Measurements from ENCODE around the gene RBM20. TPM values are rescaled to one million over a fixed set of nuclear protein-coding genes. Genes with fewer than 3 reads are reported as not detected.
"Not testable (repeated sequence)": the region's sequence is repeated elsewhere in the genome, so short reads cannot be mapped to it uniquely, and the experiment has no call there.

The RBM20 gene
- polyA plus RNA-seq, 1 experiment, result 0.11 TPM

DNA sequence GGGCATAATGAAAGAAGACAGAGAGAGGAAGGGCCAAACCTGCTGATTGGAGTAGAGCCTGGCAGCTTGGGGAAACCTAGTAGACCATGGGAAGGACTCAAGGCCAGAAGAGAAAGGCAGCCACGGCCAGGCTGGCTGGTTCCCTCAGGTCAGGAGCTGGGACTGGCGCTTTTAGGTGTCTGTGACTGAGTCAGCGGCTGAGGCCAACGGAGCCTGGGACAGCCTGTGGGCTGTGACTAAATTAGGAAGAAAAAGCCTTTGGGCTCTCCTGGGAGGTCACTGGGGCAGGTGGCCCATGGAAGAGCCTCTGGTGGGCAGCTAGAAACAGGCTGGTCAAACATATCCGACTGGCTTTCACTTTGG, 118.7 kb downstream of the RBM20 start:
- Histone ChIP-seq H3K4me3 (ENCODE audit: low read depth, low read length) (no peak overlapping the region), H3K27me3 (ENCODE audit: control insufficient read depth, insufficient read depth, low read length) (peaks cover 11% of the 10 kb centered on the region), H3K27ac (ENCODE audit: low read depth, low read length) (no peak overlapping the region), H3K9me3 (ENCODE audit: control insufficient read depth, insufficient read depth, low read length) (no peaks in the 10 kb centered on the region)
- ChIA-PET CTCF (no interaction called here), POLR2A (no interaction called here)
- DNase-seq (ENCODE audit: low read depth, low spot score), result no peak
- TF ChIP-seq, protein P1, sequence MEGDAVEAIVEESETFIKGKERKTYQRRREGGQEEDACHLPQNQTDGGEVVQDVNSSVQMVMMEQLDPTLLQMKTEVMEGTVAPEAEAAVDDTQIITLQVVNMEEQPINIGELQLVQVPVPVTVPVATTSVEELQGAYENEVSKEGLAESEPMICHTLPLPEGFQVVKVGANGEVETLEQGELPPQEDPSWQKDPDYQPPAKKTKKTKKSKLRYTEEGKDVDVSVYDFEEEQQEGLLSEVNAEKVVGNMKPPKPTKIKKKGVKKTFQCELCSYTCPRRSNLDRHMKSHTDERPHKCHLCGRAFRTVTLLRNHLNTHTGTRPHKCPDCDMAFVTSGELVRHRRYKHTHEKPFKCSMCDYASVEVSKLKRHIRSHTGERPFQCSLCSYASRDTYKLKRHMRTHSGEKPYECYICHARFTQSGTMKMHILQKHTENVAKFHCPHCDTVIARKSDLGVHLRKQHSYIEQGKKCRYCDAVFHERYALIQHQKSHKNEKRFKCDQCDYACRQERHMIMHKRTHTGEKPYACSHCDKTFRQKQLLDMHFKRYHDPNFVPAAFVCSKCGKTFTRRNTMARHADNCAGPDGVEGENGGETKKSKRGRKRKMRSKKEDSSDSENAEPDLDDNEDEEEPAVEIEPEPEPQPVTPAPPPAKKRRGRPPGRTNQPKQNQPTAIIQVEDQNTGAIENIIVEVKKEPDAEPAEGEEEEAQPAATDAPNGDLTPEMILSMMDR (IDR thresholded peaks at IDR 0.05; ENCODE audit: low read depth, low read length), result no peak

- Histone ChIP-seq H3K9me3 (ENCODE audit: control insufficient read depth, insufficient read depth, low read length) (no peaks in the 10 kb centered on the region), H3K27me3 (ENCODE audit: control insufficient read depth, insufficient read depth, low read length) (peaks cover 13% of the 10 kb centered on the region), H3K4me3 (ENCODE audit: low read depth, low read length) (no peak overlapping the region), H3K27ac (ENCODE audit: low read depth, low read length) (no peak overlapping the region)
- POLR2A ChIA-PET, result no interaction called here
- TF ChIP-seq, protein P1 (IDR thresholded peaks at IDR 0.05; ENCODE audit: low read depth, low read length), result no peak
- CTCF ChIA-PET, result interaction anchor here (0.9 kb wide), 1 partner anchor 16 kb away, joined by 4 read pairs; no protein-coding TSS in a partner anchor
- DNase-seq (ENCODE audit: low read depth, low spot score), result no peak
Measured at GRCh38 chr10:110764378-110764777, 120.2 kb downstream of the RBM20 start.

GRCh38 chr10:110764793-110765512, 120.8 kb downstream of the RBM20 start:
- Histone ChIP-seq H3K27me3 (ENCODE audit: control insufficient read depth, insufficient read depth, low read length) (peaks cover 17% of the 10 kb centered on the region), H3K27ac (ENCODE audit: low read depth, low read length) (no peak overlapping the region), H3K9me3 (ENCODE audit: control insufficient read depth, insufficient read depth, low read length) (no peaks in the 10 kb centered on the region), H3K4me3 (ENCODE audit: low read depth, low read length) (no peak overlapping the region)
- POLR2A ChIA-PET, result no interaction called here
- TF ChIP-seq, protein P1 (IDR thresholded peaks at IDR 0.05; ENCODE audit: low read depth, low read length), result no peak
- CTCF ChIA-PET, result interaction anchor here (0.9 kb wide), 1 partner anchor 17 kb away, joined by 4 read pairs; no protein-coding TSS in a partner anchor
- DNase-seq (ENCODE audit: low read depth, low spot score), result no peak

DNA sequence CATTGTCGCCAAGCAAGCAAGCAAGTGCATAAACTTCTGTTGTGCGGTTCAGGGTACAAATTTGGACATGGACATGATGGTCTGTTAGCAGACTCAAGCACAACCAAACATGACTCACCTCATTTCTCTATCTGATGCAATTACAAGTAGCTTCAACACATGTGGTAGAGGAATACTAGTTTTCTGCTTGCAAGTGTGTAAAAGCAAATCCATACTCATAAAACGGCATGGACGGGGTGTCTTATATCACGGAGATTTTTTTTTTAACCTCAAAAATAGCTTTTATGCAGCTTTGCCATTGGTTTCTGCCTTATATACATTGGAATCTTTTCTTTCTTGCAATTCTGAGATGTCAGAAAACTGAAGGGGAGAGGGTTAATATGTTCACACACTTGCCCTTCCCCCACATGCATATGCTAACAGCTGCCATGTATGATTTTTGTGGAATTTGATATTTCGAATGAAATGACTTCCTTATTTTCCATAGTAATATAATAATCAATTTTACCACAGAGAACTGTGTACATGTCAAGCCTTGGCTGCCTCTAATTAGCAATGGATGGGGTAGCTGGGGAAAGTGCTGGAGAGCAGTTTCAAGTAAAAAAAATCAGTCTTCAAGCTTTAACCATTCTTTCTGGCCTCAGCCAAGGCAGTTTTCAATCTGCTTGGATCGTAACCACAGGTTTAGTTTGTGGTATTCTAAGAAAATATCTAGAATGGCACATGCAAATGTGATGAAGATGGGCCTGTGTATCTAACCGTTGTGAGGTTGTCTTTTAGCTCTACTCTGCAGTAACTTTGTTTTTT, 121.6 kb downstream of the RBM20 start:
- ChIA-PET CTCF (interaction anchor here (0.6 kb wide), 1 partner anchor 27 kb away, joined by 3 read pairs; no protein-coding TSS in a partner anchor), POLR2A (no interaction called here)
- TF ChIP-seq, protein P1 (IDR thresholded peaks at IDR 0.05; ENCODE audit: low read depth, low read length), result no peak
- H3K4me3 ChIP-seq (ENCODE audit: low read depth, low read length), result no peak overlapping the region
- H3K27me3 ChIP-seq (ENCODE audit: control insufficient read depth, insufficient read depth, low read length), result peaks cover 19% of the 10 kb centered on the region
- no peak for DNase-seq (ENCODE audit: low read depth, low spot score)
- no peak overlapping the region for H3K27ac ChIP-seq (ENCODE audit: low read depth, low read length)
- H3K9me3 ChIP-seq (ENCODE audit: control insufficient read depth, insufficient read depth, low read length), result no peaks in the 10 kb centered on the region

GRCh38 chr10:110767601-110768000, 123.5 kb downstream of the RBM20 start:
- peaks cover 19% of the 10 kb centered on the region for H3K27me3 ChIP-seq (ENCODE audit: control insufficient read depth, insufficient read depth, low read length)
- H3K4me3 ChIP-seq (ENCODE audit: low read depth, low read length); H3K9me3 ChIP-seq (ENCODE audit: control insufficient read depth, insufficient read depth, low read length); POLR2A ChIA-PET; H3K27ac ChIP-seq (ENCODE audit: low read depth, low read length); DNase-seq (ENCODE audit: low read depth, low spot score); CTCF ChIA-PET: not testable (repeated sequence)

Measured in AG04450 (cell line).